ENCODE measurements around the gene KCNAB2.

Gene KCNAB2

DNA sequence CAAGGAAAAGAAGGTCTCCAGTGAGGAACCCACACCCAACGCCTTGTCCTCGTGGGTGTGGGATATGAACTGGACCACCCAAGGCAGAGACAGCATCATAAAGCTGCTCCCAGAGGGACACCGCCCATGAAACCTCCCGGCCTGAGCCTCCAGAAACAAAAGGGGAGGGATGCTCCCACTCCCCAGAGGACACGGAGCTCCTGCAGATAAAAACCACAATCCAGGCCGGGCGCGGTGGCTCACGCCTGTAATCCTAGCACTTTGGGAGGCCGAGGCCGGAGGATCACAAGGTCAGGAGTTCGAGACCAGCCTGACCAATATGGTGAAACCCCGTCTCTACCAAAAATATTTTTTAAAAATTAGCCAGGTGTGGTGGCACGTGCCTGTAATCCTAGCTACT lies 68.1 kb downstream of the KCNAB2 start:
- no peak for DNase-seq

DNA sequence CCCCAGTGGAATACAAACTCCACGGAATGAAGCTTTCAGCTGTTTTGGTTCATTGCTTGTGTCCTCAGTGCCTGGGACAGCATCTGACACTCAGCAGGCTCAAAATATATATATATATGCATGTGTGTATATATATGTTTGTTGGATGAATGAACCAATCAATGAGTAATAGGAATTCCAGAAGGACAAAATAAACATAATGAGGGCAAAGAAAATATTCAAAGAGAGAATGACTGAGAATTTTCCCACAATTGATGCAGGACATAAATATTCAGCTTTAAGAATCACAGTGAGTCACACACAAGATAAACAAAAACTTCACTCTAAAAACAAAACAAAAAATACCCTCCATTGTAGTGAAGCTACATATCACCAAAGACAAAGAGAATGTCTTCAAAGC lies 70.4 kb downstream of the KCNAB2 start:
- DNase-seq: no peak

DNA sequence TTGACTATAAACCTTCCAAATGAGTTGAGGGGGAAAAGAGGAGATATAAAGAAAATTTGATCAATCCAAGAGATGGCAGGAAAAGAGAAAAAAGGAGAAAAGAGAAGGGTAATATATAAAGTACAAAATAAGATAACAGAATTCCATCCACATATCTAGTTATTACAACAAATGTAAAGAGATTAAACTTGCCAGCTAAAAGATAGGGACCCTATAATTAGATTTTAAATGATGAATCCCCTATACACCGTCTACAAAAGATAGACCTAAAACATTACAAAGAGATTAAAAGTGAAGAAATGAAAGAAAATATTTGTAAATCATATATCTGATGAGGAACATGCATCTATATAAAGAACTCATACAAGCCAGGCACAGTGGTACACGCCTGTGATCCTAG lies 71.4 kb downstream of the KCNAB2 start:
- DNase-seq: no peak

DNA sequence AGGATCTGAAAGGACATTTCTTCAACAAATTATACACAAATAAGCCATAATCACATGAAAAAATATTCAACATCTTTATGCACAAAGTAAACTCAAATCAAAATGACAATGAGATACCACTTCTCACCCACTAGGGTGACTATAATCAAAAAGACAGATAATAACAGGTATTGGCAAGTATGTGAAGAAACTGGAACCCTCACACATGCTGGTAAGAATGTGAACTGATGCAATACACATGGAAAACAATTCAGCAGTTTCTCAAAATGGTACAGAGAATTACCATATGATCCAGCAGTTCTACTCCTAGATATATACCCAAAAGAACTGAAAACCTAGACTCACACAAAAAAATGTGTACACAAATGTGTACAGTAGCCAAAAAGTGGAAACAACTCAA lies 71.9 kb downstream of the KCNAB2 start:
- no peak for DNase-seq

DNA sequence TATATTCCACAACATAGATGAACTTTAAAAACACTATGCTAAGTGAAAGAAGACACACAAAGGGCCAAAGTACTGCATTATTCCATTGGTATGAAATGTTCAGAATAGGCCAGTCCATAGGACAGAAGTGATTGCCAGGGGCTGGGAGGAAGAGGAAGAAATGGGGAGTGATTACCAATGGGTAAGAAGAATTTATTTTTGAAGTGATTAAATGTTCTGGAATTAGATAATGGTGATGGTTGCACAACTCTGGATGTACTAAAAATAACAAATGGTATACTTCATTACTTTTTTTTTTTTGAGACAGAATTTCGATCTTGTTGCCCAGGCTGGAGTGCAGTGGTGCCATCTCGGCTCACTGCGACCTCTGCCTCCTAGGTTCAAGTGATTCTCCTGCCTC lies 72.7 kb downstream of the KCNAB2 start:
- DNase-seq: no peak

DNA sequence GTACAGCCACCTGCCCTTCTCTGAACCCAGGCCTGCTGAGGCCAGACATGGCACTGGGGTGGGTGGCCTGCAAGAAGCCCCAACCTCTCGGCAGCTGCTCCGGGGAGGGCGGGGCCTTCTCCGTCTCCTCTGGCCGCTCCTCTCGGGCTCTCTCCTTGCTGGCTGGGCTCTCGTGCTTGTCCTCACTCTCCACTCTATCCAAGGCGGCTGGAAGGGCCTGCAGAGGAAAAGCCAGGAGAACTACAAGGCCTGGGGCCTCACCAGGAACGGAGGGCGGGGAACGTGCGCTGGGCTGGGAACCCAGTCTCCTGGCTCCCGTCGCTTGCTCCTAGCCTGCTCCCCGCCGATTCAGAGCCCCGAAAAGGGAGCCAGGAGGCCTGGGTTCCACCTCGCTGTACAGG lies 75.3 kb downstream of the KCNAB2 start:
- DNase-seq: no peak

DNA sequence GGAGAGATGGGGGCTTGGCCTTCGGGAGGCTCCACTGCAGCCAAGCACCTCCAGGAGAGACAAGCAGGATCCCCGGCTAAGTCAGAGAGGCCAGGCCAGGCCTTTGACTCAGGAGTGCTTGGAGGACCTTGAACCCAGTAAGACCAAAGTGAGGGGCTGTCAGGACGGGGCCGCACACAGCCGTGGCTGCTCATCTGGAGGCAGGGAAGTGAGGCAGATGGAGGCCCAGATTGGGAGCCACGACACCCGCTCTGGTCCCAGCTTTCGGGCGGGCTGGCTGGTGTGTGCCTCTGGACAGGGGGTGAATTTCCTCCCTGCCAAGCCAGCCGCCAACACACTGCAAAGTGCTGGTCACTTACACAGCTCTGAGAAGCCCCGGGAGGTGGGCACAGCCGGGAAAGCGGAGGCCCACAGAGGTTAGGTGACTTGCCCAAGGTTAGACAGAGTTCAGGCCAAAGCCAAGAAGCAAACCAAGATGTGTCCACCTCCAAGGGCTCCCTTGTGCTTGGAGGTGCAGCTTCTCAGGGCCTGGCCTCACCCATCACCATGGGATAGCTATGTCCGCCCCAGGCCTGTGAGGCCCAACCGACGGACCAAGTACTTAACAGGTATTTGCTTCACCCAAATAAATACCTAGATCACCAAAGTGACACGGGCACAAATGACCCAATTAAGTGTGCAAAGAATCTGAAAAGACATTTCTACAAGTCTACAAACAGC lies 76.1 kb downstream of the KCNAB2 start:
- DNase-seq: no peak

DNA sequence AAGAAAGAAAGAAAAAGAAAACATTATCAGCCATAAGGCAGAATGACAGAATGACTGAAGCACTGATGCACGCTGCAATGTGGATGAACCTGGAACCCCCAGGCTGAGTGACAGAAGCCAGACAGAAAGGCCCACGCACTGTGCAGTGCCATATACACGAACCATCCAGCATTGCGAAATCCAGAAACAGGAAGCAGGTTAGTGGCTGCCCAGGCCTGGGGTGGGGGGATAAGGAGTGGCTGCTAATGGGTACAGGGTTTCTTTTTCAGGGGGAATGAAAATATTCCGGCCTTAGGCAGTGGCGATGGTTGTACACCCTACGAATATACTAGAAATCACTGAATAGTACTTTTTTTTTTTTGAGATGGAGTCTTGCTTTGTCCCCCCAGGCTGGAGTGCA lies 77.4 kb downstream of the KCNAB2 start:
- no peak for DNase-seq

DNA sequence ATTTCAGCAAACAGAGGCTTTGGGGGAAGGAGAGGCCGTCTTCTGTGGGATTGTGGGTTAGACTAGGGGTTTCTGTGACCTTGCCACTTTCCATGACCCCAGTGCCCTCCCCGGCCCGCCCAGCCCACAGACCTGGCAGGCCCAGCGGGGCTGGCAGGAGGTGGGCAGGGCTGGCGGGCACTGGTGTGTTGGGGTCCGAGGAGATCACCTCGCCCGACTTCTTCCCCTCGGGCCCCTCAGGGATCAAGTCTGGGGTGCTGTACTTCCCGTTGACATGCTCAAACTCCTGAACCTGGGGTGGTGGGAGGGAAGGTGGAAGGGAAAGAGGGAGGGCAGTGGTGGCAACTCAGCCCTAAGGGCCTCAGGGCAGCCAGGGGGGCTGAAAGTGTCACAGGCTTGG lies 78.1 kb downstream of the KCNAB2 start:
- DNase-seq: no peak

DNA sequence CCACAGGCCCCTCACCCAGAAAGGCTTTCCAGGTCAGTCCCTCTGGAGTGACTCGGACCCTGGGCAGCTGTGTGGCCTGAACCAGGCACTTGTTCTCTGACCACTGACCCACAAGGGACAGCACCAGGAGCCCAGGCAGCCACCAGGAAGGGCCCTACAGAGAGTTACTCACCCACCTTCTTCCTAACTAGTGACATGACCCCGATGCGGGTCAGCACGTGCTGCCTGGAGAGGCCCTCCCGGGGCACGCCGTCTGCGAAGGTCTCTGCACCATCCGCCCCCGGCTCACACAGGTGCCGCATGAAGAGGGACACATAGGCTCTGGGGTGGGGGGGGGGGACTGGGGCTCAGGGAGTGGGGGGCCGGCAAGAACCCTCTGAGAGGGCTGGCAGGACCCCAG lies 78.7 kb downstream of the KCNAB2 start:
- no peak for DNase-seq

DNA sequence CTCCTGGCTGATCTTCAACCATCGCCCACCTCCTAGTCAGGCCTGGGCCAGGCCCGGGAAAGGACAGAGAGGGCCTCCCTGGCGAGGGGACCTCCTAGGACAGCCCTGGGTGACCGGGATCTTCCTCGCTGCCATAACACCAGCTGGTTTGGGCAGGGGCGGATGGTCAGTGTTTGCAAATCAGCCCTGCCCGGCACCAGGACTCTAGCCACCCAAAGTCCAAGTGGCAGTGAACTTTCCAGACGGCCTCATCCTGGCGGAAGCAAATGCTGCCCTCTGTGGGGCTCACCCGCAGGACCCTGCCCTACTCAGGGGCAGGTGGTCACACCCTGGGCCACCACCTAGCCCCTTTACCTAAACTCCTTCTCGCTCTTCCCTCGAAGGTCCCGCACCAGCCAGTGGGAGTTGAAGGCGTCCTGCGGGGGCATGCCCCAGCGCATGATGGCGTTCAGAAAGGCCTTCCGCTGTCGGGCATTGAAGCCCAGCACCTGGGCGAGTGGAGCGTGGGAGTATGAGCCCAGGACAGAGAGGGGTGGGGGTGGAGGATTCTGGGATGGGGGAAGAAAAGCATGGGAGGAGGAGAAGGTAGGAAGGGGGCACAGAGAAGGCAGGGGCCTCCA lies 79.2 kb downstream of the KCNAB2 start:
- DNase-seq: no peak

DNA sequence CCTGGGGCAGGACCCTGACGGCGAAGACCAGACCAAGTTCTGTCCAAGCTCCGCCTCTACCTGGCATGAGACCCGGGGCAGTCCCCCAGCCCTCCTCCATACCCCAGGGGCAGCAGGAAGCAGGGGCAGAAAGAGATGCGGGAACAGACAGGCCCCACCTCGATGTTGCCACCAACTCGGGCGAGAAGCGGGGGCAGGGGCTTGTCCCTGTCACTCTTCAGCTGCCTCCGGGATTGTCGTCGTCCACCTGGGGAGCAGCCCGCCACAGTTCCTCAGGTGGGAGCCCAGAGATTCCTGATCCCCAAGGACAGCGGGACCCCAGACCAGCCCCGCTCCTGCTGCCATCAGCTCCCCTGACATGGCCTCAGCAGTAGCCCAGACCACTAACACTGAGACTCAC lies 79.7 kb downstream of the KCNAB2 start:
- DNase-seq: no peak

DNA sequence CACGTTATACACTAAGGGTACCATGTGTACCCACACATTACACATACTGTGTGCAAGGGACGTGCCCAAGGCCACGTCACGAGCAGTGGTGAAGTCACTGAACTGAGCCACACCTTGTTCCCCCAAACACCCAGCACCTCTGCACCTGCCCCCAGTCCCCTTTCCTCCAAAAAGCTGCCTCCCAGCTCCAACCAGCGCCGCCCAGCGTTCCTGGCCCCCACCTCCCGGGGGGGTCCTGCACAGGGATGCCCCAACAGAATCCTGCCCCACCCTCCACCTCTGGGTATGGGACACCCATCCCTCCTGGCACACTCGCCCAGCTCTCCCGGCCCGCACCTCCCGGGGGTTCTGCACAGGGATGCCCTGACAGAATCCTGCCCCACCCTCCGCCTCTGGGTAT lies 80.3 kb downstream of the KCNAB2 start:
- no peak for DNase-seq

DNA sequence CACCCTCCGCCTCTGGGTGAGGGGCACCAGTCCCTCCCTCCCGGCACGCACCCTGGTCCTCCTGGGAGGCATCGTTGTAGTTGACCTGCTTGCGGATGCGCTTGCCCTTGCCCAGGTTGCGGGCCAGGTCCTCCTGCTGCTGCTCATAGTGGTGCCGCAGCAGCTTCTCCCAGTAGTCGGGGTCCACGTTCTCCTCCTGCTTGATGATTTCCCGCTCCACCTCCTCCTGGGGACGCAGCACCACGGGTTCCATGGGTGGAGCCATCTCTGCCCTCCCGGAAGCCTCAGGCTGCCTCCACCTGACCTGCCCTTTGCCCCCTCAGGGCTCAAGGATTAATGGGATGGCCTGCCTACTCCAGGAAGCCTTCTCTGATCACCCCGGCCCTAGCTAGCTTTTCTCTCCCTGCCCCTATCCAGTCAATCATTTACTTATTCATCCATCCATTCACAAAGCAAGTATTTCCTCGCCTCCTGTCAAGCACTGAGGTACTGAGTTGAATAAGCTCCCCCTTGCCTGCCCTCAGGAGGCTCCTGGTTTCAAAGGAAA lies 80.9 kb downstream of the KCNAB2 start:
- no peak for DNase-seq

DNA sequence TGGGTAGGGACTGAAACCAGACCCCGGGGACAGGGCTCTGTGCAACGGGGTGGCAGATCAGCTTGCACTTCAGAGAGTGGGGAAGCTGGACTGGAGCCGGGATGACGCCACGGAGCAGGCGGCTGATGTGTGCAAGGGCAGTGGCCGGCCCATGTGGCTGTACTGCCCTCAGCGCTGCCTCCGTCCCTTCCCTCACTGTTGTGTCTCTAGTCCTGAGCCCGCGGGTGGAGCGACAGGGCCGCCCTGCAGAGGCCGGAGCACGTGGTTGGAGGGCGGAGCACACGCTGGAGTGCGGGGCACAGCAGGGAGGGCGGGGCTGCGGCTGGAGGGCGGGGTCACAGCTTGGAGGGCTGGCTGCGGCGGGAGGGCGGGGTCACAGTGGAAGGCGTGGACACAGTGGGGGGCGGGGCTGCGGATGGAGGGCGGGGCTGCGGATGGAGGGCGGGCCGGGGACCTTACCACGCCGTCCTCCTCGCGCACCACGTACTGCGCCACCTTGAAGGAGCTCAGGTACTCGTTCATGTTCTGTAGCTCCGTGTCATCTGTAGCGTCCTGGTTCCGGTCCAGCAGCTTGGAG lies 82.0 kb downstream of the KCNAB2 start:
- DNase-seq: peak; percentile 56

DNA sequence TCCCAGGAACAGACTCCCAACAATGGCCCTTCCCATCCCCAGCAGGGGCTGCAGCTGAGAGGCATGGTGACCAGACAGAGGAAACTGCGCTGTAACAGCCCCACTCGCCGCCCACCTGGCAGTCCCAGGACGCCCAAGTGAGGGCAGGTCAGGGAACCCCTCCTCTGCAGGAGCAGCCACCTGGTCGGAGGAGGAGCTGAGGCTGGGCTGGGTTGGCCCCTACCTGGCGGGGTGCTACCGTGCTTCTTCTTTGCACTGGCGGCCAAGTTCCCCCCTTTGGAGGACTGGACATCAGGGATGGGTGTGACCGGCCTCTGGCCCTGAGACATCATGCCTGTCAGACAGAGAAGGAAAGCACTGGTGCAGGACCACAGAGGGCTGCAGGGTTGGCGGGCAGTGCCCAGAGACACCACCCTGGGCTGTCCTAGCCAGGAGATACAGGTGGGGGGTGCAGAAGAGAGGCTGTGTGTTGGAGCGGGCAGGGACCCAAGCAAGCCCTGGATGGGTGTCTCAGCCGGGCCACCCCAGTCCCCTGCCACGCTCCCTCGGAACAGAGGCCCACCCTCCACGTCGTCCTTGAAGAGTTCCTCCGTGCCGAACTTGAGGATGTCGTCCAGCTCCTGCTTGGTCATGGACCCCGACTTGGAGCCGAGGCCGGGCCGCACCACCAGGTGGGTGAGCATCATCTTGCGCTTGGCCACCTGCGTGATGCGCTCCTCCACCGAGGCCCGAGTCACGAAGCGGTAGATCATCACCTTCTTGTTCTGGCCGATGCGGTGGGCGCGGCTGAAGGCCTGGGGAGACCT lies 82.8 kb downstream of the KCNAB2 start:
- no peak for DNase-seq

DNA sequence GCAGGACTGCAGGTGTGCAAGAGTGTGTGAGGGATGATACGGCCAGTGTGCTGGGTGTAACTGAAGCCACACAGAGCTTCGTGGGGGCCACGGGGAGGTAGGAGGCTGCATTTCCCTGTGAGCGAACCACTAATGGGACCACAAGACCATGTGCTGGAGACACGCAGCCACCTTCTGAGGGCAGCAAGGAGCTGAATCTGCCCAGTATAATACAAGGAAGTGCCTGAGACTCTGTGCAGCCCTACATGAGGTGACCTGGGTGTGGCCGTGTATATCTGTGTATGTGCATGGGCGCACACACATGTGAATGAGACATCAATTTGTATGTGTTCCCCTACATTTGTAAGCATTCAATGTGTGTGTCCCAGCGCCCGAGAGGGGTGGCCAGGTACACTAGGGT lies 83.6 kb downstream of the KCNAB2 start:
- no peak for DNase-seq

DNA sequence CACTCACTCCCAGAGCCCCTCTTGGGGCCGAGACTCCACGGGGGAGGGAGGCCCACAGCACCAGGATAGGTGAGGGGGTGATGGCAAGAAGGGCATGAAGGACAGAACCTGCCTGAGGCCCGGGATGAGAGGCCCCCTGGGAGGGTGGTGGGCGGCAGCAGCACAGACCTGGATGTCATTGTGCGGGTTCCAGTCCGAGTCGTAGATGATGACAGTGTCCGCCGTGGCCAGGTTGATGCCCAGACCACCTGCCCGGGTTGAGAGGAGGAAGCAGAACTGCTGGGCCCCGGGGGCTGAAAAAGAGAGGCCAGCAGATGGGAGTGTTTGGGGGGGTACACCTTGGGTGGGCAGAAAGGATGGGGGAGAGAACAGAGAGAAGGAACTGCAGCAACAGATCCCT lies 84.3 kb downstream of the KCNAB2 start:
- DNase-seq: no peak

DNA sequence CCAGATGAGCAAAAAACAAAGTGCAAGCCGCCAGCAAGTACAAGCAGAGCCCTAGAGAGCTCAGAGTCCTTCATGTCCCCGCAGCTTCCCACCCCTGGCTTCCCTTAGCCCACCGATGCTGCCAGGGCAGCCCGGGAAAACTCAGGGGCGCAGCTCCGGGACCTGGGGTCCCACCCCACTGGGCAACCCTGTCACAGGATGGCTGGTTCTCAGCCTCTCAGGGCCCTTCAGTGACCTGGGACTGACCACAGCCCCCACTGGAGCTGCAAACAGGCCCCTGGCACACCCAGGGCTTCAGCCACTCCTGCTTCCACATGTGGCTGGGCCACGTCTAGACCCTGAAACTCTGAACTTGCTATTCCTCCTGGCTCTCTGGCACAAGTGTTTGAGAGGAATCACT lies 84.9 kb downstream of the KCNAB2 start:
- no peak for DNase-seq

DNA sequence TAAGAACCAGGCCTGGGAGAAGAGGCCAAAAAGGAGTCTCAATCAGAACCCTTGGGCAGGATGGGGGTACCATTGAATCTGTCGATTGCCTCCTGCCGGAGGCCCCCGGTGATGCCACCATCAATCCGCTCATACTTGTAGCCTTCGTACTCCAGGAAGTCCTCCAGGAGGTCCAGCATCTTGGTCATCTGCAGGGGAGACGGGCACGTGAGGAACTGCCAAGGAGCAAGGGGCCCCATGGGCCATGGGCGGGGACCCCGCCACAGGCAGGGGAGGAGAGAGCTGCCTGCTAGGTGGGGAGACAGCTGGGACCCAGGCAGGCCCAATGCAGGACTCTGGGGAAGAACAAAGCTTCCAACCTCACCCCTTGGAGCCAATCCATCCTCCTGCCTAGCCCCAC lies 85.9 kb downstream of the KCNAB2 start:
- DNase-seq: no peak

DNA sequence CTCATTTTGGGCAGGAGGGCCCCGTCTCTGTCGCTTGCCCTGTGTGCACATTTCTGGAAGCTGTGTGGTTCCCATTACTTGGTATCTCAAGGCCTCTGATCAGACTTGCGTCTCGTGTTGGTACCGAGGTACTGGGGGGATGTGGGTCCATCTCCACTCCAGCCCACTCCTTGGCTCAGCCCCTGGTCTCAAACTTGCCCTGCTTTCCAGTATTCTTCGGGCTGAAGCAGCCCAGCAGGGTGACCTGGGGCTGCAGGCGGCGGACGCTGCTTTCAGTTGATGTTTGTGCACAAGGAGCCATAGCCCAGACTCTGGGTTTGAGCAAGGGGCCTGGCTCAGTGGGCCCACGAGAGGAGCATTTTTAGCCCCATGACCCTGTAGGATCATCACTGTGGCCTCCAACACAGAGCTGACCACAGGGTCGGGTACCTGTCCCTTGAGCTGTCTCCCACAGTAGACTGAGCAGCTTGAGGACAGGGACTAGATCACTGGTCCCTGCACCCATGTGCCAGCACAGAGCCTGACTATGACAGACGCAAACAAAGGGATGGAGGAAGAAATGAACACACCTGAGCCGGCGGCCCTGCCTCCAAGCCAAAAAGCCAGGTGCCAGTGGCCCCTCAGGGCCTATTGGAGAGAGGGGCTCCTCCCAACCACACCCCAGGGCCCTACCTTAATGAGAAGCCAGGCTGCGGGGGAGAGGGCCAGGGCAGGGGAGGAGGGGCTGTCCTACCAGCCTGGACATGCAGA lies 87.6 kb downstream of the KCNAB2 start:
- no peak for DNase-seq

DNA sequence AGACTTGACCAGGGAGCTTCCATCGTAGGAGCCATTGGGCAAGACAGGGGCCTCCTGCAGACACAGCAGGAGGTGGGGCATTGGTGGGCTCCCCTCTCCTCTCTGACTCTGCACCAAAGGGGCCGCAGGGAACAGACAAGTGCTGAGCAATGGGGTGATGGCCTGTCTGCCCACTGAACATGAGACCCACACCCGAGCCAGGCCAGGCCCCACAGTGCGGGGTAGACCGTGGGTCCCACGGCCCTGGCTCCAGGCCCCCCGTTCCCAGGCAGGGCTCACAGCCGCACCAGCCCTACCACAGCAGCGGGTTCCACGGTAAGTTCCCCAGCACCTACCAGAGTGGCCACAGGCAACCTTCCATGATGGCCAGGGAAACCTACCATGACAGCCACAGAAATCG lies 88.5 kb downstream of the KCNAB2 start:
- no peak for DNase-seq

All from activated CD4-positive, alpha-beta T cell treated with anti-CD3 and anti-CD28 coated beads for 1 hour (primary cell).